Activated naive CD4-positive, alpha-beta T cell treated with anti-CD3 and anti-CD28 coated beads for 36 hours (primary cell): ENCODE results near the gene PNPLA7. TPM values are rescaled to one million over a fixed set of nuclear protein-coding genes. Genes with fewer than 3 reads are reported as not detected.
"Not testable (repeated sequence)": the region's sequence is repeated elsewhere in the genome, so short reads cannot be mapped to it uniquely, and the experiment has no call there.

Experiments used
- CTCF ChIA-PET: fragments of 350-600 bp; sonication (Branson Sonifier 250); formaldehyde crosslinking; loops from one replicate; lab custom pipeline; 2021; ENCODE audit warnings: antibody characterized with exemption; lab: Charles Lee
- DNase-seq: peaks from one replicate; pipeline ENCODE4 v3.0.0-alpha.2; 2020
- H3K27ac Mint-ChIP-seq: one replicate; pipeline ENCODE4 v1.8.0; 2021; ENCODE audit warnings: mild to moderate bottlenecking, mixed read lengths
- H3K27me3 Mint-ChIP-seq: one replicate; pipeline ENCODE4 v1.8.0; 2021; ENCODE audit warnings: low read depth, mixed read lengths
- H3K36me3 Mint-ChIP-seq: one replicate; pipeline ENCODE4 v1.8.0; 2021; ENCODE audit warnings: low read depth, mixed read lengths
- H3K4me1 Mint-ChIP-seq: one replicate; pipeline ENCODE4 v1.8.0; 2021; ENCODE audit warnings: low read depth, mixed read lengths
- H3K4me3 Mint-ChIP-seq: one replicate; pipeline ENCODE4 v1.8.0; 2021; ENCODE audit warnings: mild to moderate bottlenecking, moderate library complexity, mixed read lengths
- H3K9me3 Mint-ChIP-seq: one replicate; pipeline ENCODE4 v1.8.0; 2021; ENCODE audit warnings: mixed read lengths
- intact Hi-C: fragments of 100-400 bp; cut with micrococcal nuclease; formaldehyde crosslinking; loops from one replicate; pipeline ENCODE4 v1.15.1; 2023
- total RNA-seq, 2 experiments: library from RNA; stranded (reverse); gene quantifications; one replicate each; pipeline ENCODE4 v1.2.3, GENCODE V29; 2021

Gene PNPLA7
- total RNA-seq, 2 experiments from 2014 or later: 2.8 to 3.1 TPM

DNA sequence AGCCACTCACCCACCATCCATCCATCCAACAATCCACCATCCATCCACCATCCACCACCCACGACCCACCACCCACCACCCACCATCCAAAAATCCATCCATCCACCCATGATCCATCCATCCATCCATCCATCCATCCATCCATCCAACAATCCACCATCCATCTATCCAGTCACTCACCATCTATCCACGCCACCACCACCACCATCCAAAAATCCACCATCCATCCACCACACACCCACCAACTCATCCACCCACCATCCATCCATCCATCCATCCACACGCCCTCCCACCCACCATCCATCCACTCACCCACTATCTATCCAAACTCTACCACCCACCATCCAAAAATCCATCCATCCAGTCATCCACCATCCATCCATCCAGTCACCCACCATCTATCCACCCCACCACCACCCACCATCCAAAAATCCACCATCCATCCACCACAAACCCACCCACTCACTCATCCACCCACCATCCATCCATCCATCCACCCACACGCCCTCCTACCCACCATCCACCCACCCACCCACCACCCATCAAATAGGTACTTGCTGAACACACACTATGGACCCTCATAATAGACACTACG, 19.5 kb upstream of the PNPLA7 start:
- Mint-ChIP-seq H3K27me3 (no peaks in the 10 kb centered on the region), H3K4me3 (no peak overlapping the region), H3K27ac (no peak overlapping the region), H3K36me3 (peaks cover 13% of the 10 kb centered on the region), H3K9me3 (no peaks in the 10 kb centered on the region), H3K4me1 (peaks cover 10% of the 10 kb centered on the region)
- DNase-seq: no peak
- intact Hi-C loops: no loop called here
- CTCF ChIA-PET: no interaction called here

GRCh38 chr9:137568445-137568844, 18.2 kb upstream of the PNPLA7 start:
- DNase-seq, H3K27me3 Mint-ChIP-seq, H3K4me1 Mint-ChIP-seq, H3K4me3 Mint-ChIP-seq, H3K9me3 Mint-ChIP-seq, H3K27ac Mint-ChIP-seq, intact Hi-C loops, CTCF ChIA-PET: not testable (repeated sequence)
- peaks cover 21% of the 10 kb centered on the region for H3K36me3 Mint-ChIP-seq

- Mint-ChIP-seq H3K27ac (no peak overlapping the region), H3K4me3 (no peak overlapping the region), H3K36me3 (peaks cover 23% of the 10 kb centered on the region), H3K27me3 (no peaks in the 10 kb centered on the region), H3K4me1 (peaks cover 3% of the 10 kb centered on the region), H3K9me3 (no peaks in the 10 kb centered on the region)
- intact Hi-C loops: no loop called here
- CTCF ChIA-PET: interaction anchor here (1.1 kb wide), 1 partner anchor 20 kb away, joined by 3 read pairs; no protein-coding TSS in a partner anchor
- no peak for DNase-seq
Measured at GRCh38 chr9:137564817-137565411, 14.7 kb upstream of the PNPLA7 start.

DNA sequence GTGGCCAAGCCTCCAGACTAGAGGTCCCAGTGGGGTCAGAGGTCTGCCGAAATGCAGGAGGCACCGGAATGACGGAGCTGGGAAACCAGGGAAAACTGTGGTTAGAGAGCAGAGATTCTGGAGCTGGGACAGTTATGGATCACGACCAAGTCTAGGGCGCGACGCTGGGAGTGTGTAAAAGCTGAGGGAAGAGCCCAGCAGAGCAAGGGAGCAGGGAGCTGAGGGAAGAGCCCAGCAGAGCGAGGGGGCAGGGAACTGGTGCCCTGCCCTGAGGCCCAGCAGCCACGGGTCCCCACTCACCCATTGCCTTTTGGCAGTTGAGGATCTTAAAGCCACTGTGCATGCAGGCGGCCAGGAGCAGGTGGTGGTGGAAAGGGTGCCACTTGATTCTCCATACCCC, 13.9 kb upstream of the PNPLA7 start:
- no peaks in the 10 kb centered on the region for H3K27me3 Mint-ChIP-seq
- H3K9me3 Mint-ChIP-seq: no peaks in the 10 kb centered on the region
- H3K4me1 Mint-ChIP-seq: peaks cover 3% of the 10 kb centered on the region
- peaks cover 24% of the 10 kb centered on the region for H3K36me3 Mint-ChIP-seq
- H3K27ac Mint-ChIP-seq: no peak overlapping the region
- intact Hi-C loops: no loop called here
- H3K4me3 Mint-ChIP-seq: no peak overlapping the region
- CTCF ChIA-PET: interaction anchor here (0.9 to 1.1 kb wide), 2 partner anchors 12 to 19 kb away, joined by 3 read pairs; no protein-coding TSS in a partner anchor
- no peak for DNase-seq

DNA sequence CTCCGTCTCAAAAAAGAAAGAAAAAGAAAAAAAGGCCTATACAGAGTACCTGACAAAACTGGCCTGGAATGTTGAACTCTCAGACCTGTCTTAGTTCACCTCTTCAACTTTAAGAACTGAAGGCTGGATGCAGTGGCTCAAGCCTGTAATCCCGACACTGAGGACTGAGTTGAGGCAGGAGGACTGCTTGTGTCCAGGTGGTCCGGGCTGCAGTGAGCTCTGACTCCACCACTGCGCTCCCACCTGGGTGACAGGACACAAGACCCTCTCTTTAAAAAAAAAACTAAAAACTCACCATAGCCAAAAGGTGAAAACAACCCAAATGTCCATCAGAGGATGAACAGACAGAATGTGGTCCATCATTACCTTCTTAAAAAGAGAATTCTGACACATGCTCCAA, 7.9 kb upstream of the PNPLA7 start:
- intact Hi-C loops: no loop called here

DNA sequence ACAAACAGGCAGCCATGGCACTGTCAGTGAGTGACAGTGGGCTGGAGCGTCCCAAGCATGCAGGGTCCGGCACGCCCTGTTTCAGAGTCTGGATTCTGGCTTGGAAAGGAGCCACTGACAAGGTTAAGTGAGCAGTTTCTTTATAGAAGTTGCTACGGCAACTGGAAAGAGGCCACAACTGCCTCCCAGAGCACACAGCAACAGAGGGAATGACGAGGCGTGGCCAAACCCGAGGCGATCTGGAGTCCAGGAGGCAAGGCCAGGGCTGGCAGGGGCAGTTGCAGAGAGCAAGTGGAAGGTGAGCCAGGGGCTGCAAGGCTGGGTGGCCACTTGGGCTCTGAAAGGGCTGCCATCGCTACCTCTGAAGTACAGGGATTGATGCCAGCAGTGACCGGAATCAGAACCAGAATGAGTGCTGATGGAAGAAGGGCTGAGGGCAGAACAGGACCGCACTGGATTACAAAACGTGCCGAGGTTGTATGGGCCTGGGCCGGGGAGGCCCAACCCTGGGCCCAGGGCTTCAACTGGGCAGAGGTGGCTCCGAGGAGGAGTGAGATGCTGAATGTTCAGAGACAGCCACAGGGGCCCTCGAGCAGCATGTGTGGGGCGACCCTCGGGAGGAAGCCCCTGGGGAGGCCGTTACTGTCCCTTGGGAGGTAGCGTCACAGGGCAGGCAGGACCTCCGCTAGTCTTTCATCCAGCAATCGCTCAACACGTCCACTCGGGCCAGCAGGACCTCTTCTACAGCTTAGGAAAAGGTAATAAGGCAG, 6.1 kb upstream of the PNPLA7 start:
- peaks cover 12% of the 10 kb centered on the region for H3K4me1 Mint-ChIP-seq
- no peak overlapping the region for H3K27ac Mint-ChIP-seq
- H3K9me3 Mint-ChIP-seq: no peaks in the 10 kb centered on the region
- H3K27me3 Mint-ChIP-seq: no peaks in the 10 kb centered on the region
- no peak for DNase-seq
- peaks cover 12% of the 10 kb centered on the region for H3K36me3 Mint-ChIP-seq
- H3K4me3 Mint-ChIP-seq: no peak overlapping the region
- intact Hi-C loops: no loop called here
- CTCF ChIA-PET: no interaction called here

More for the DNA sequence above, 7.9 kb upstream of the PNPLA7 start:
- no peaks in the 10 kb centered on the region for H3K27me3 Mint-ChIP-seq
- no peak for DNase-seq
- CTCF ChIA-PET: interaction anchor here (1.3 kb wide), 1 partner anchor 23 kb away, joined by 3 read pairs; no protein-coding TSS in a partner anchor
- no peaks in the 10 kb centered on the region for H3K9me3 Mint-ChIP-seq
- H3K4me3 Mint-ChIP-seq: no peak overlapping the region
- H3K27ac Mint-ChIP-seq: no peak overlapping the region
- peaks cover 3% of the 10 kb centered on the region for H3K4me1 Mint-ChIP-seq
- H3K36me3 Mint-ChIP-seq: peaks cover 21% of the 10 kb centered on the region

DNA sequence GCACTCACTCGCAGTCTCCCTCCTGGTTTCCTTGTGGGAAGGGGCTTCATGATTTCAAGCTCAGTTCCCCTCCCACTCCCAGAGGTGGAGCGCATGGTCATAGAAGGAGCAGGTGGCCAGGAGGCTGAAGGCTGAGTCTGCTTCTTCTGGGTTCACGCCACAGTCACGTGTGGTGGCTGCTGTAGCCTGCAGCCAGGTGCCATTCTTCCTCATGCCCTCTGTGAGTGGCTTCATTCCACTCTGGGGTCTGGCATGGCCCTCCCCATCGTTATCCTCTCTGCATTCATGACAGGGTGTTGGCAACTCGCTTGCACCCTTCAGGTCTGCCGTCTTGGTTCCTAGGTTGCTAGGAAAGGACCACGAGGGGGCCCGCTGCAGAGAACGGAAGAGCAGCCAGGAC, 5.0 kb upstream of the PNPLA7 start:
- no peak overlapping the region for H3K4me3 Mint-ChIP-seq
- no peak for DNase-seq
- intact Hi-C loops: no loop called here
- H3K9me3 Mint-ChIP-seq: no peaks in the 10 kb centered on the region
- H3K27me3 Mint-ChIP-seq: no peaks in the 10 kb centered on the region
- CTCF ChIA-PET: no interaction called here
- peaks cover 11% of the 10 kb centered on the region for H3K36me3 Mint-ChIP-seq
- H3K4me1 Mint-ChIP-seq: peaks cover 14% of the 10 kb centered on the region
- H3K27ac Mint-ChIP-seq: no peak overlapping the region

GRCh38 chr9:137554349-137554748, 4.1 kb upstream of the PNPLA7 start:
- H3K27me3 Mint-ChIP-seq: no peaks in the 10 kb centered on the region
- H3K9me3 Mint-ChIP-seq: no peaks in the 10 kb centered on the region
- peak overlapping the region; percentile 36 for H3K27ac Mint-ChIP-seq
- H3K4me1 Mint-ChIP-seq: peaks cover 20% of the 10 kb centered on the region
- H3K4me3 Mint-ChIP-seq: no peak overlapping the region
- intact Hi-C loops: no loop called here
- CTCF ChIA-PET: no interaction called here
- DNase-seq: no peak
- H3K36me3 Mint-ChIP-seq: peaks cover 9% of the 10 kb centered on the region

DNA sequence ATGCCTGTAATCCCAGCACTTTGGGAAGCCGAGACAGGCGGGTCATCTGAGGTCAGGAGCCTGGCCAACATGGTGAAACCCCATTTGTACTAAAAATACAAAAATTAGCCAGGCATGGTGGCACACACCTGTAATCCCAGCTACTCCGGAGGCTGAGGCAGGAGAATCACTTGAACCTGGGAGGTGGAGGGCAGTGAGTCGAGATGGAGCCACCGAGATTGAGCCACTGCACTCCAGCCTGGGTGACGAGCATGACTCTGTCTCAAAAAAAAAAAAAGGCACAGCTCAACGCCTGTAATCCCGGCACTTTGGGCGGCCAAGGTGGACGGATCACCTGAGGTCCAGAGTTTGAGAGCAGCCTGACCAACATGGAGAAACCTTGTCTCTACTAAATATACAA, 3.5 kb upstream of the PNPLA7 start:
- H3K4me3 Mint-ChIP-seq, DNase-seq, H3K9me3 Mint-ChIP-seq, H3K36me3 Mint-ChIP-seq, H3K27me3 Mint-ChIP-seq, intact Hi-C loops: not testable (repeated sequence)
- H3K27ac Mint-ChIP-seq: peak overlapping the region; percentile 10
- CTCF ChIA-PET: interaction anchor here (0.7 kb wide), 1 partner anchor 111 kb away, joined by 3 read pairs; no protein-coding TSS in a partner anchor
- H3K4me1 Mint-ChIP-seq: peaks cover 20% of the 10 kb centered on the region

DNA sequence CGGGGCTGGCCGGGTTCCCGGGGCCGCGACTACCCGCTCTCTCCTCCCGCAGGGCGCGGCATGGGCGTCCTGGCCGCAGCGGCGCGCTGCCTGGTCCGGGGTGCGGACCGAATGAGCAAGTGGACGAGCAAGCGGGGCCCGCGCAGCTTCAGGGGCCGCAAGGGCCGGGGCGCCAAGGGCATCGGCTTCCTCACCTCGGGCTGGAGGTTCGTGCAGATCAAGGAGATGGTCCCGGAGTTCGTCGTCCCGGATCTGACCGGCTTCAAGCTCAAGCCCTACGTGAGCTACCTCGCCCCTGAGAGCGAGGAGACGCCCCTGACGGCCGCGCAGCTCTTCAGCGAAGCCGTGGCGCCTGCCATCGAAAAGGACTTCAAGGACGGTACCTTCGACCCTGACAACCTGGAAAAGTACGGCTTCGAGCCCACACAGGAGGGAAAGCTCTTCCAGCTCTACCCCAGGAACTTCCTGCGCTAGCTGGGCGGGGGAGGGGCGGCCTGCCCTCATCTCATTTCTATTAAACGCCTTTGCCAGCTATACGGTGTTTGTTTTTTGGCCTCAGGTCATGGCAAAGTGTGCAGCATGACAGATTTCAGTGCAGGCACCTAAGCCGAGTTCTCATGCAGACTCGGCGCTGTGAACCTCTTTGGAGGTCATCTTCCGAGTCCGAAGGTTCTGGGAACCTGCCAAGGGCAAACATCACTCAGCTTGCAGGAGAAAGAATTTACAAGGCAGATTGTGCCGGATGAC, 2.0 kb upstream of the PNPLA7 start:
- peak; percentile 29 for DNase-seq
- intact Hi-C loops: no loop called here
- peaks cover 6% of the 10 kb centered on the region for H3K36me3 Mint-ChIP-seq
- H3K27ac Mint-ChIP-seq: peak overlapping the region; percentile 51
- peak overlapping the region; percentile 79 for H3K4me3 Mint-ChIP-seq
- peaks cover 20% of the 10 kb centered on the region for H3K4me1 Mint-ChIP-seq
- no peaks in the 10 kb centered on the region for H3K9me3 Mint-ChIP-seq
- CTCF ChIA-PET: interaction anchor here (0.5 to 1.2 kb wide), 7 partner anchors 11 to 485 kb away, joined by 3 read pairs; no protein-coding TSS in a partner anchor
- H3K27me3 Mint-ChIP-seq: no peaks in the 10 kb centered on the region

GRCh38 chr9:137551264-137552021, 1.2 kb upstream of the PNPLA7 start, which contains the start of gene MRPL41:
Gene MRPL41 (plus strand): TSS chr9:137551879. CDS start chr9:137552082, 203 bp downstream.
- peak within 1 kb of the TSS; percentile 79 for H3K4me3 Mint-ChIP-seq
- H3K27ac Mint-ChIP-seq: peak within 1 kb of the TSS; percentile 51
- H3K9me3 Mint-ChIP-seq: no peaks in the 10 kb centered on the region
- intact Hi-C loops: loop anchor here (1.0 to 2.0 kb wide), 2 partner anchors 27 to 54 kb away; partner anchors contain the start of genes ARRDC1 and DPH7
- H3K27me3 Mint-ChIP-seq: no peaks in the 10 kb centered on the region
- CTCF ChIA-PET: interaction anchor here (0.7 to 1.2 kb wide), 5 partner anchors 11 to 37 kb away, joined by 3 read pairs; no protein-coding TSS in a partner anchor
- H3K4me1 Mint-ChIP-seq: peaks cover 20% of the 10 kb centered on the region
- peak; percentile 86 for DNase-seq
- peaks cover 6% of the 10 kb centered on the region for H3K36me3 Mint-ChIP-seq
